GM21360 (cell line): ENCODE data around the gene NCKIPSD.
A peak's percentile ranks its signal among the peaks of the same experiment; 100 is the strongest.
"Not testable (repeated sequence)": the region's sequence is repeated elsewhere in the genome, so short reads cannot be mapped to it uniquely, and the experiment has no call there.

Experiments
- ATAC-seq: cut with Tn5 transposase; IDR thresholded peaks from one replicate; pipeline ENCODE4 v1.9.1; 2021; ENCODE audit warnings: mild to moderate bottlenecking, moderate library complexity; ENCODE audit not compliant: unreplicated experiment

NCKIPSD gene

DNA sequence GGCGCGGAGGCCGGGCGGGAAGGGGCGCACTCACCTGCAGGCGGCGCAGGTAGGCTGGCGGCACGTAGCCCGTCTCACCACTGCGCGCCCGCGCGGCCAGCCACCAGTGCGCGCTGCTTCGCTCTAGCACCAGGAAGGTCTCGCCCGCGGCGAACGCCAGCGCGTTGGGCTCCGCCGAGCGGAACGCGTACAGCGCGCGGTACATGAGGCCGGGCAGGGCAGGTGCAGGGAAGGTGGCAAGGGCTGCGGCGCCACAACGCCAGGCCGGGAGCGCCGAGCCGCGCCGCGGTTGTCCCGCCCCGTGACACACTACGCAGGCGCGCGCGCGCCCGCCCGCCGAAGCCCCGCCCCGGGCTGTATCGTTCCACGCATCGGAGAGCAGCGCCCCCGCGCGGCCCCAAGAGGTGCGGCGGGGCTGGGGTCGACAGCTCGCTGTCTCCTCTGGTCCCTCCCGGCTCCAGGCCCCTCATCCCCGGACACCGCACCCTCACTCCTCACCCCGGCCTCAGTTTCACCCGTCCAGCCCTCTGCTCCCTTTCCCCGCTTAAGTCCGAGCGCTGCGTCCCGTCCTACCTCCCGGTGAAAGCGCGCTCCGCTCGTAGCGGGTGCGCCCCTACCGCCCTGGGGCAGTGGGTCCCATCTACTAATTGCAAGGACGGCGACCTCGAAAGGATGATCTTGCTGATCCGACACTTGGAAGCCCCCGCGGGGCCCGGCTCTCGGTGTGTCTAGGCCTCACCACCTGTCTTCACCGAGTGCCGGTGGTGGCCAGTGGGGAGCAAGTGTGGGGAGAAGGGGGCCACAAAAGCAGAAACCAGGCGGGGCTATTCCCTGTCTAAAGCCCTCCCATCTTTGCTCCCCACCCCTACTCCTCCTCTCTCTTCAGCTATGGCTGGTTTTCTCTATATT, at the start of gene NCKIPSD:
TSS of gene NCKIPSD (minus strand) at position 313 of the 909 bp plus-strand sequence. CDS start at position 205, 108 bp downstream.
- ATAC-seq: peak; percentile 71

DNA sequence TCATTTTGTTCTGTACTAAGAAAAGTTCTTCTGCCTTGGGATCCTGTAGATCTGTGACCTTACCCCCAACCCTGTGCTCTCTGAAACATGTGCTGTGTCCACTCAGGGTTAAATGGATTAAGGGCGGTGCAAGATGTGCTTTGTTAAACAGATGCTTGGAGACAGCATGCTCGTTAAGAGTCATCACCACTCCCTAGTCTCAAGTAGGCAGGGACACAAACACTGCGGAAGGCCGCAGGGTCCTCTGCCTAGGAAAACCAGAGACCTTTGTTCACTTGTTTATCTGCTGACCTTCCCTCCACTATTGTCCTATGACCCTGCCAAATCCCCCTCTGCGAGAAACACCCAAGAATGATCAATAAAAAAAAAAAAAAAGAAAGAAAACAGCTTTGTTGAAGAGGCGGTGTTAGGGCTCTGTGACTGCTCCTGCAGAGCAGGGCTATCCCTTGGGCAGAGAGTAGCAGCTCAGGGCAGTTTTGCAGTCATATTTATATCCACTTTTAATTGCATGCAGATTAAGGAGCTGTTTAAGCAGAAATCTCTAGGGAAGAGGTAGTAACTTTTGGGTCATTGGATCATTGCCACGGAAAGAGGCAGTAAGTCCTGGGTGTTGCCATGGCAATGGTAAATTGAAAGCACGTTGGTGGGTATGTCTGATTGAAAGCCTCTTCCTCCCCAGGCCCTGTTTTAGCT, 49.5 kb upstream of the NCKIPSD start:
- not testable (repeated sequence) for ATAC-seq

GRCh38 chr3:48734541-48734940, 48.8 kb upstream of the NCKIPSD start:
- not testable (repeated sequence) for ATAC-seq

DNA sequence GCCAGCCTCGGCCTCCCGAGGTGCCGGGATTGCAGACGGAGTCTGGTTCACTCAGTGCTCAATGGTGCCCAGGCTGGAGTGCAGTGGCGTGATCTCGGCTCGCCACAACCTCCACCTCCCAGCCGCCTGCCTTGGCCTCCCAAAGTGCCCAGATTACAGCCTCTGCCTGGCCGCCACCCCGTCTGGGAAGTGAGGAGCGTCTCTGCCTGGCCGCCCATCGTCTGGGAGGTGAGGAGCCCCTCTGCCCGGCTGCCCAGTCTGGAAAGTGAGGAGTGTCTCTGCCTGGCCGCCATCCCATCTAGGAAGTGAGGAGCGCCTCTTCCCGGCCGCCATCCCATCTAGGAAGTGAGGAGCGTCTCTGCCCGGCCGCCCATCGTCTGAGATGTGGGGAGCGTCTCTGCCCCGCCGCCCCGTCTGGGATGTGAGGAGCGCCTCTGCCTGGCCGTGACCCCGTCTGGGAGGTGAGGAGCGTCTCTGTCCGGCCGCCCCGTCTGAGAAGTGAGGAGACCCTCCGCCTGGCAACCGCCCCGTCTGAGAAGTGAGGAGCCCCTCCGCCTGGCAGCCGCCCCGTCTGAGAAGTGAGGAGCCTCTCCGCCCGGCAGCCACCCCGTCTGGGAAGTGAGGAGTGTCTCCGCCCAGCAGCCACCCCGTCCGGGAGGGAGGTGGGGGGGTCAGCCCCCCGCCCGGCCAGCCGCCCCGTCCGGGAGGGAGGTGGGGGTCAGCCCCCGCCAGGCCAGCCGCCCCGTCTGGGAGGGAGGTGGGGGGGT, 48.2 kb upstream of the NCKIPSD start:
- not testable (repeated sequence) for ATAC-seq

DNA sequence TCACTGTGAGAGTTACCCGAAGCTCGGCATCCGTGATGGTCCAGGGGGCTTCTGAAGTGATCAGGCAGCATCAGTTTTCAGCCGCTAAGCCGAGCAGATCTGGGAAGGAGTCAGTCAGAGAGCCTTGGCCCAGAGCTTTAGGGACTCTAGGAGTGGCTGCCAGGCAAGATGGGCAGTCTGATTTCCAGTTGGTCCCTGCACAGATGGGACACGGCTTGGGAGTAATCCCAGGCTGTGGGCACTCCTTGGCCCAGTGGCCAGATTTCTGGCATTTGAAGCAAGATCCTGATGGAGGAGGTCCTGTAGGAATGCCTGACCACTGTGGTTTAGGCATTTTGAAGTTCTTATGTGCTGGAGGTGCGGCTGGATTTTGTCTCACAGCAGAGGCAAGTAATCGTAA, 41.8 kb upstream of the NCKIPSD start:
- ATAC-seq: no peak

DNA sequence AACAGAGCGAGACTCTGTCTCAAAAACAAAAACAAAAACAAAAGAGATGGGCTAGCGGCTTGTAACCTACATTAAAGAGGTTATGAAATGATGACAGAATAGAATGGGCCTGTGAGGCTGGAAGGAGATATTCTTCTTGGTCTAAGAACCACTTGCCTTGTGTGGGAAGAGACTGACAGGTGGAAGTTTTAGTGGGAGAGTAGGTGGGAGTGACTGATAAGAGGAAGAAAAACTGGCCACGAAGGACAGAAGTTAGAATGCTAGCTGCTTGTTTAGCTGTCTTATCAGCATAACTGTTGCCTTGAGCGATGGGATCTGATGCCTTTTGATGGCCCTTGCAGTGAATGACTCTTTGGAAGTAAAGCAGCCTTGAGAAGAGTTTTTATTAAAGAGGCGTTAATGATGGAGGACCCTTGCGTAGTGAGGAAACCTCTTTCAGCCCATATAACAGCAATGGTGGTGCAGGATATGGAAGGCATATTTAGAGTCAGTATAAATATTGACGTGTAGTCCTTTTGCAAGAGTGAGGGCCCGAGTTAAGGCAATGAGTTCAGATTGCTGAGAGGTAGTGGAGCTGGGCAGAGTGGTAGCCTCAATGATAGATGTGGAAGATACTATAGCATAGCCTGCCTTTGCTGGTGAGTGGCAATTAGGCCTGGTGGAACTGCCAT, 39.6 kb upstream of the NCKIPSD start:
- not testable (repeated sequence) for ATAC-seq

- ATAC-seq: no peak
Observed at GRCh38 chr3:48723725-48724124, 38.0 kb upstream of the NCKIPSD start.

GRCh38 chr3:48723293-48723692, 37.6 kb upstream of the NCKIPSD start:
- ATAC-seq: not testable (repeated sequence)

- ATAC-seq: peak; percentile 96
Observed at GRCh38 chr3:48716982-48717746, 31.4 kb upstream of the NCKIPSD start, which contains the start of gene IP6K2. IP6K2 (minus strand) TSS chr3:48717221; CDS start chr3:48695291, 21,930 bp downstream.

GRCh38 chr3:48716508-48716981, 30.8 kb upstream of the NCKIPSD start:
- ATAC-seq: no peak

- no peak for ATAC-seq
Observed at GRCh38 chr3:48715174-48715800, 29.6 kb upstream of the NCKIPSD start.

GRCh38 chr3:48711727-48712126, 26.0 kb upstream of the NCKIPSD start:
- ATAC-seq: no peak

DNA sequence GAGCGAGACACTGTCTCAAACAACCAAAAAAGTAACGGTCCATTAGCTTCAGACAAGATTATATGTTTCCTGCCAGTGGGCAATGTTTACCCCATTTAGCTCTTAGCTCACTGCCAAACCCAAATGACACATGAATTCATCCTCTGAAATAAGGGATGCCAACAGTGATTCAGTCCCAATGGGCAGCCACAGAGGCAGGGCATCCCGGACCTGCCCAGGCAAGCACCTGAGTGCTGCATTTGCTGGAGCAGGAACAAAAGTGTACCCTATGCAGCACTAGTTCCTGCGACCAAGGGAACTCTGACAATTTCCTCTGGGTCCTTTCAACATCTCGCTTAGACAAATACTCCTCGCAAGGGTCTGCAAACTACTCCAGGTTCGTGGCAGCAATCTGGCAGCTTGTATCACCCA, 23.3 kb upstream of the NCKIPSD start:
- ATAC-seq: no peak

GRCh38 chr3:48708481-48708889, 22.8 kb upstream of the NCKIPSD start:
- ATAC-seq: no peak

DNA sequence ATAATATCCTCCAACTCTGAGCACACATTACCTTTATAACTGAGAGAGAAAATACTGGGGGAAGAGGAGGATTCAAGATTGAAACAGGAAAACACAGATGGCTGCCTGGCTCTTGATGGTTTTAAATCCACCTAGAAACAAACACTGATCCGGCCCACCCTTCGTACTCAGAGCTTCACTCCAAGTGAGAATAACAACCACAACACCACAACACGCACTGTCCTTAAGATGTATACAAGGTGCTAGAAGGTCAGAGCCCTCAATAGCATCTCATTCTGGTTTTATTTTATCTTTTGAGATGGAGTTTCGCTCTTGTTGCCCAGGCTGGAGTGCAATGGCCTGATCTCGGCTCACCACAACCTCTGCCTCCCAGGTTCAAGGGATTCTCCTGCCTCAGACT, 21.4 kb upstream of the NCKIPSD start:
- no peak for ATAC-seq

- ATAC-seq: no peak
Observed at GRCh38 chr3:48702320-48702920, 16.7 kb upstream of the NCKIPSD start.

GRCh38 chr3:48700731-48701405, 15.2 kb upstream of the NCKIPSD start:
- ATAC-seq: no peak

DNA sequence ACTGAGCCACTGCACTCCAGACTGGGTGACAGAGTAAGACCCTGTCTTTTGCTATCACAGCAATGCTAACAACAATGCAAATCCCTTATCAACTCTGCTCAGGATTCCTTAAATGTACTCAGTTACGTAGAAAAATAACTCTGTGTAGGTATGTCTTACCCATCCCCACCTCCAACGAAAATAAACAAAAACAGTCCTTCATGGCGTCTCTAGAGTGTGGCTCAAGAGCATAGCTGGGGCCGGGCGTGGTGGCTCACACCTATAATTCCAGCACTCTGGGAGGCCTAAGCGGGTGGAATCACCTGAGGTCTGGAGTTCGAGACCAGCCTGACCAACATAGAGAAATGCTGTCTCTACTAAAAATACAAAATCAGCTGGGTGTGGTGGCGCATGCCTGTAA, 13.2 kb upstream of the NCKIPSD start:
- ATAC-seq: no peak
